A549 (cell line): Measurements from ENCODE around the gene CSMD2. TPM values are rescaled to one million over a fixed set of nuclear protein-coding genes. Genes with fewer than 3 reads are reported as not detected.

Source experiments
- ATAC-seq, 2 experiments: fragments of 200-7000 bp in 1 of 2; fragments of >200 bp in 1 of 2; cut with Nextera tagmentation in 1 of 2; cut with Tn5 transposase in 1 of 2; 3 replicates each; pipeline versions ENCODE4 v1.8.0 to v1.9.1; 2018 to 2020; ENCODE audit warnings: mild to moderate bottlenecking in 1 of 2, moderate library complexity in 1 of 2
- CTCF ChIA-PET: fragments of 300-600 bp; sonication (Branson Sonifier 250); formaldehyde crosslinking; extraction: SDS; loops from one replicate; lab custom pipeline; 2021; ENCODE audit warnings: antibody characterized with exemption, inconsistent platforms; lab: Yijun Ruan, JAX
- POLR2A ChIA-PET: fragments of 350-600 bp; formaldehyde crosslinking; extraction: SDS; loops from one replicate; lab custom pipeline; 2021; ENCODE audit warnings: antibody characterized with exemption, inconsistent platforms; lab: Yijun Ruan, JAX
- DNase-seq, 2 experiments: peaks; one replicate each; pipeline versions ENCODE4 v3.0.0 to v3.0.0-alpha.2; 2011 to 2016; ENCODE audit warnings: low read depth in 1 of 2, low spot score in 1 of 2
- FAIRE-seq: peaks from 2 replicates; lab custom pipeline; 2011; peaks lifted over from hg19 to GRCh38; lab: Jason Lieb, UNC
- H3K27ac ChIP-seq, 2 experiments: fragments of >200 bp; sonication (Bioruptor Twin); formaldehyde crosslinking; 3 replicates each; pipeline ENCODE4 v1.5.1; 2016 to 2017
- H3K4me1 ChIP-seq: fragments of >200 bp; sonication (Bioruptor Twin); formaldehyde crosslinking; 3 replicates; pipeline ENCODE4 v1.6.1; 2016
- H3K4me2 ChIP-seq: fragments of >200 bp; sonication (Bioruptor Twin); formaldehyde crosslinking; 3 replicates; pipeline ENCODE4 v1.6.1; 2016
- H3K4me3 ChIP-seq: fragments of >200 bp; sonication (Bioruptor Twin); formaldehyde crosslinking; 3 replicates; pipeline ENCODE4 v1.5.1; 2016
- H3K9me3 ChIP-seq: fragments of >200 bp; sonication (Bioruptor Twin); formaldehyde crosslinking; 3 replicates; pipeline ENCODE4 v1.6.1; 2016
- CBX8 ChIP-seq: fragments of 200-600 bp; sonication (generic); IDR thresholded peaks from 2 replicates; pipeline ENCODE4 v1.6.1; 2016
- CEBPB ChIP-seq, 2 experiments: fragments of >200 bp in 1 of 2; sonication (Bioruptor Twin) in 1 of 2; formaldehyde crosslinking in 1 of 2; IDR thresholded peaks; 2 replicates each; pipeline ENCODE4 v1.6.1; 2012 to 2016
- CHD2 ChIP-seq: fragments of 150-350 bp; IDR thresholded peaks from 2 replicates; pipeline ENCODE4 v1.6.1; 2014; ENCODE audit warnings: low read length; ENCODE audit not compliant: partially characterized antibody
- FOSB ChIP-seq: fragments of 250-450 bp; sonication (Bioruptor Pico); IDR thresholded peaks from 2 replicates; pipeline ENCODE4 v1.5.0; 2020; ENCODE audit warnings: mild to moderate bottlenecking, moderate library complexity
- HEYL ChIP-seq: fragments of 250-450 bp; sonication (Bioruptor Pico); IDR thresholded peaks from 2 replicates; pipeline ENCODE4 v1.8.0; 2021; ENCODE audit warnings: mild to moderate bottlenecking, moderate library complexity
- HOXA7 ChIP-seq: fragments of 250-450 bp; sonication (Bioruptor Pico); IDR thresholded peaks from 2 replicates; pipeline ENCODE4 v1.5.0; 2020; ENCODE audit warnings: mild to moderate bottlenecking, moderate library complexity
- JUNB ChIP-seq: fragments of >200 bp; sonication (Bioruptor Twin); formaldehyde crosslinking; IDR thresholded peaks from 2 replicates; pipeline ENCODE4 v1.6.1; 2016
- MYC ChIP-seq: IDR thresholded peaks from 2 replicates; pipeline ENCODE4 v1.6.1; 2012; ENCODE audit warnings: mild to moderate bottlenecking, inconsistent platforms, low read length, improper control_type of control experiment, borderline replicate concordance
- NFE2L2 ChIP-seq: fragments of 150-350 bp; conservative IDR thresholded peaks from 2 replicates; pipeline ENCODE4 v1.6.1; 2014; ENCODE audit warnings: low read length
- RAD21 ChIP-seq, 2 experiments: fragments of >200 bp in 1 of 2; sonication (Bioruptor Twin) in 1 of 2; formaldehyde crosslinking in 1 of 2; IDR thresholded peaks in 1 of 2; conservative IDR thresholded peaks in 1 of 2; 2 replicates in 1 of 2; 3 replicates in 1 of 2; pipeline ENCODE4 v1.6.1; 2012 to 2018; ENCODE audit warnings: inconsistent platforms in 1 of 2
- RFX5 ChIP-seq: fragments of 450-650 bp; IDR thresholded peaks from 2 replicates; pipeline ENCODE4 v1.7.1; 2014; ENCODE audit warnings: antibody characterized with exemption, mild to moderate bottlenecking, moderate library complexity
- SMC3 ChIP-seq: fragments of >200 bp; sonication (Bioruptor Twin); formaldehyde crosslinking; IDR thresholded peaks from 3 replicates; pipeline ENCODE4 v1.6.1; 2018; ENCODE audit warnings: inconsistent platforms
- ZC3H11A ChIP-seq: fragments of 450-650 bp; IDR thresholded peaks from 2 replicates; pipeline ENCODE4 v1.6.1; 2014; ENCODE audit warnings: antibody characterized with exemption, mild to moderate bottlenecking
- WGBS: methylation state at CpG from one replicate; pipeline ENCODE4 v1.1.6; 2017; ENCODE audit errors: missing lambda C conversion rate; 5-methylcytosine and 5-hydroxymethylcytosine counted together
- polyA plus RNA-seq, 4 experiments: library from polyadenylated mRNA; depleted of rRNA in 3 of 4; stranded (reverse); fragments of >200 nt; fragmentation: RNase III in 1 of 4; extraction: RNeasy Plus Mini Kit Qiagen cat#74134 plus additional on column Dnase treatment in 1 of 4; gene quantifications; 2 replicates in 3 of 4; 3 replicates in 1 of 4; pipeline ENCODE4 v1.2.3, GENCODE V29; 2011 to 2017
- TF ChIP-seq, protein P1 (sequence below): fragments of >200 bp; sonication (Bioruptor Twin); formaldehyde crosslinking; IDR thresholded peaks from 3 replicates; pipeline ENCODE4 v1.5.1; 2016
- TF ChIP-seq, protein P2 (sequence below): fragments of 200-600 bp; sonication (generic); IDR thresholded peaks from 2 replicates; pipeline ENCODE4 v1.6.1; 2016; ENCODE audit warnings: antibody characterized with exemption, mild to moderate bottlenecking, moderate library complexity
- TF ChIP-seq, protein P3 (sequence below): IDR thresholded peaks from 2 replicates; pipeline ENCODE4 v1.6.1; 2012
- TF ChIP-seq, protein P4 (sequence below): fragments of >200 bp; sonication (Bioruptor Twin); formaldehyde crosslinking; IDR thresholded peaks from 3 replicates; pipeline ENCODE4 v1.6.1; 2016
- TF ChIP-seq, protein P5 (sequence below): IDR thresholded peaks from 2 replicates; pipeline ENCODE4 v1.6.1; 2012; ENCODE audit warnings: low read depth, borderline replicate concordance

CSMD2 gene
- polyA plus RNA-seq, 2 of the 4 experiments (the other 2 are of a cell fraction), result not detected

DNA sequence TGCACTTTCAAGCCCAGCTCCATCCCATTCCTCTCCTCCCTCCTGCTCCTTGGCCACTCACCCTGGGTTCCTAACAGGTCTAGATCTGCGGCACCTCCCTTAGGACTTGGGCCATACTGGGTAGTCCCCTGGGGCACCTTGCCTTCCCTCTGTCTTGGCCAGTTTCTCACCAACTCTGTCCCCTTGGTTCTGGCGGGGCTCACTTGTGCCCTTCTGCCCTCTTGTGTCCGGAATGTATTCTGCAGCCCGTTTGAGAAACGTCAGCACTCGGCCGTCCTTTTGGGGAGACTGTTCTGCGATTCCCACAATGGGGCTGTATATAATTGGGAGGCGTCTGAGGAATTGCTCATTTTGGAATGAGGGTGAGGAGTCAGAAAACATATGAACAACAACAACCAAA is 530.2 kb downstream of the CSMD2 start:
- WGBS, result 0% methylated on average over 8 of the region's 9 CpGs
- Histone ChIP-seq H3K4me1 (no peaks in the 10 kb centered on the region), H3K4me3 (no peak overlapping the region), H3K9me3 (no peaks in the 10 kb centered on the region), H3K27ac (no peak overlapping the region), H3K4me2 (no peak overlapping the region)
- ATAC-seq, result peak; percentile 52 to 78; a peak in 3 of 6 replicates
- TF ChIP-seq CHD2, result no peak
- TF ChIP-seq, protein P1, sequence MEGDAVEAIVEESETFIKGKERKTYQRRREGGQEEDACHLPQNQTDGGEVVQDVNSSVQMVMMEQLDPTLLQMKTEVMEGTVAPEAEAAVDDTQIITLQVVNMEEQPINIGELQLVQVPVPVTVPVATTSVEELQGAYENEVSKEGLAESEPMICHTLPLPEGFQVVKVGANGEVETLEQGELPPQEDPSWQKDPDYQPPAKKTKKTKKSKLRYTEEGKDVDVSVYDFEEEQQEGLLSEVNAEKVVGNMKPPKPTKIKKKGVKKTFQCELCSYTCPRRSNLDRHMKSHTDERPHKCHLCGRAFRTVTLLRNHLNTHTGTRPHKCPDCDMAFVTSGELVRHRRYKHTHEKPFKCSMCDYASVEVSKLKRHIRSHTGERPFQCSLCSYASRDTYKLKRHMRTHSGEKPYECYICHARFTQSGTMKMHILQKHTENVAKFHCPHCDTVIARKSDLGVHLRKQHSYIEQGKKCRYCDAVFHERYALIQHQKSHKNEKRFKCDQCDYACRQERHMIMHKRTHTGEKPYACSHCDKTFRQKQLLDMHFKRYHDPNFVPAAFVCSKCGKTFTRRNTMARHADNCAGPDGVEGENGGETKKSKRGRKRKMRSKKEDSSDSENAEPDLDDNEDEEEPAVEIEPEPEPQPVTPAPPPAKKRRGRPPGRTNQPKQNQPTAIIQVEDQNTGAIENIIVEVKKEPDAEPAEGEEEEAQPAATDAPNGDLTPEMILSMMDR, result peak; percentile 32
- CTCF ChIA-PET, result interaction anchor here (0.8 to 4.6 kb wide), 5 partner anchors 11 to 1108 kb away, joined by 3 to 35 read pairs (median 21); no protein-coding TSS in a partner anchor
- DNase-seq, result peak; percentile 18 to 35
- POLR2A ChIA-PET, result no interaction called here
- FAIRE-seq, result no peak

DNA sequence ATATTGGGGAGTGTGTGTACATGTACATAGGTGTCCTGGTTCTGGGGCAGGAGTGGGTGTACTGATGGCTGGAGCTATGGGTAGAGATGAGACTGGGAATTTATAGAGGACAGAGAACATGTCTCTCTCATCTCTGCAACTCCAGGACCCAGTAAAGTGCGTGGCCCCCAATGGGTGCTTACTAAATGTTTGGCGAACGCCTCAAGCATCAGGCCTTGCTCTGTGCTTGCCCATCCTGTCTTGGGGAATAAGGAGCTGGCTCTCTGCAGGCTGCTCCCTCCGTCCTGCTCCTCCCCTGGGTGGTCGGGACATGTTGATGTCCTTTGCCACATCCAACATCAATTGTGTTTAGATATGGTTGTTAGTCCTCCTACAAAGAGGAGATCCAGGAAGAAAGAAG is 530.9 kb downstream of the CSMD2 start:
- no peaks in the 10 kb centered on the region for H3K4me1 ChIP-seq
- H3K9me3 ChIP-seq, result no peaks in the 10 kb centered on the region
- H3K4me2 ChIP-seq, result no peak overlapping the region
- no peak overlapping the region for H3K4me3 ChIP-seq
- POLR2A ChIA-PET, result no interaction called here
- no peak for FAIRE-seq
- TF ChIP-seq NFE2L2 (no peak), CHD2 (no peak), JUNB (no peak), CEBPB (IDR thresholded peaks at IDR 0.05) (no peak), FOSB (CRISPR knock-in tag) (no peak)
- TF ChIP-seq, protein P2, sequence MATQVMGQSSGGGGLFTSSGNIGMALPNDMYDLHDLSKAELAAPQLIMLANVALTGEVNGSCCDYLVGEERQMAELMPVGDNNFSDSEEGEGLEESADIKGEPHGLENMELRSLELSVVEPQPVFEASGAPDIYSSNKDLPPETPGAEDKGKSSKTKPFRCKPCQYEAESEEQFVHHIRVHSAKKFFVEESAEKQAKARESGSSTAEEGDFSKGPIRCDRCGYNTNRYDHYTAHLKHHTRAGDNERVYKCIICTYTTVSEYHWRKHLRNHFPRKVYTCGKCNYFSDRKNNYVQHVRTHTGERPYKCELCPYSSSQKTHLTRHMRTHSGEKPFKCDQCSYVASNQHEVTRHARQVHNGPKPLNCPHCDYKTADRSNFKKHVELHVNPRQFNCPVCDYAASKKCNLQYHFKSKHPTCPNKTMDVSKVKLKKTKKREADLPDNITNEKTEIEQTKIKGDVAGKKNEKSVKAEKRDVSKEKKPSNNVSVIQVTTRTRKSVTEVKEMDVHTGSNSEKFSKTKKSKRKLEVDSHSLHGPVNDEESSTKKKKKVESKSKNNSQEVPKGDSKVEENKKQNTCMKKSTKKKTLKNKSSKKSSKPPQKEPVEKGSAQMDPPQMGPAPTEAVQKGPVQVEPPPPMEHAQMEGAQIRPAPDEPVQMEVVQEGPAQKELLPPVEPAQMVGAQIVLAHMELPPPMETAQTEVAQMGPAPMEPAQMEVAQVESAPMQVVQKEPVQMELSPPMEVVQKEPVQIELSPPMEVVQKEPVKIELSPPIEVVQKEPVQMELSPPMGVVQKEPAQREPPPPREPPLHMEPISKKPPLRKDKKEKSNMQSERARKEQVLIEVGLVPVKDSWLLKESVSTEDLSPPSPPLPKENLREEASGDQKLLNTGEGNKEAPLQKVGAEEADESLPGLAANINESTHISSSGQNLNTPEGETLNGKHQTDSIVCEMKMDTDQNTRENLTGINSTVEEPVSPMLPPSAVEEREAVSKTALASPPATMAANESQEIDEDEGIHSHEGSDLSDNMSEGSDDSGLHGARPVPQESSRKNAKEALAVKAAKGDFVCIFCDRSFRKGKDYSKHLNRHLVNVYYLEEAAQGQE, result no peak
- TF ChIP-seq, protein P3, sequence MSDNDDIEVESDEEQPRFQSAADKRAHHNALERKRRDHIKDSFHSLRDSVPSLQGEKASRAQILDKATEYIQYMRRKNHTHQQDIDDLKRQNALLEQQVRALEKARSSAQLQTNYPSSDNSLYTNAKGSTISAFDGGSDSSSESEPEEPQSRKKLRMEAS, result no peak
- TF ChIP-seq, protein P4, sequence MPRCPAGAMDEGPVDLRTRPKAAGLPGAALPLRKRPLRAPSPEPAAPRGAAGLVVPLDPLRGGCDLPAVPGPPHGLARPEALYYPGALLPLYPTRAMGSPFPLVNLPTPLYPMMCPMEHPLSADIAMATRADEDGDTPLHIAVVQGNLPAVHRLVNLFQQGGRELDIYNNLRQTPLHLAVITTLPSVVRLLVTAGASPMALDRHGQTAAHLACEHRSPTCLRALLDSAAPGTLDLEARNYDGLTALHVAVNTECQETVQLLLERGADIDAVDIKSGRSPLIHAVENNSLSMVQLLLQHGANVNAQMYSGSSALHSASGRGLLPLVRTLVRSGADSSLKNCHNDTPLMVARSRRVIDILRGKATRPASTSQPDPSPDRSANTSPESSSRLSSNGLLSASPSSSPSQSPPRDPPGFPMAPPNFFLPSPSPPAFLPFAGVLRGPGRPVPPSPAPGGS, result no peak
- TF ChIP-seq, all 56 proteins: peak for 0
- 20% methylated on average over 5 of the region's 5 CpGs for WGBS
- H3K27ac ChIP-seq, result no peak overlapping the region
- CTCF ChIA-PET, result interaction anchor here (0.9 to 4.6 kb wide), 12 partner anchors 10 to 1108 kb away, joined by 3 to 35 read pairs (median 7); no protein-coding TSS in a partner anchor
- ATAC-seq, result no peak; a peak in 1 of 6 replicates
- DNase-seq, result no peak

DNA sequence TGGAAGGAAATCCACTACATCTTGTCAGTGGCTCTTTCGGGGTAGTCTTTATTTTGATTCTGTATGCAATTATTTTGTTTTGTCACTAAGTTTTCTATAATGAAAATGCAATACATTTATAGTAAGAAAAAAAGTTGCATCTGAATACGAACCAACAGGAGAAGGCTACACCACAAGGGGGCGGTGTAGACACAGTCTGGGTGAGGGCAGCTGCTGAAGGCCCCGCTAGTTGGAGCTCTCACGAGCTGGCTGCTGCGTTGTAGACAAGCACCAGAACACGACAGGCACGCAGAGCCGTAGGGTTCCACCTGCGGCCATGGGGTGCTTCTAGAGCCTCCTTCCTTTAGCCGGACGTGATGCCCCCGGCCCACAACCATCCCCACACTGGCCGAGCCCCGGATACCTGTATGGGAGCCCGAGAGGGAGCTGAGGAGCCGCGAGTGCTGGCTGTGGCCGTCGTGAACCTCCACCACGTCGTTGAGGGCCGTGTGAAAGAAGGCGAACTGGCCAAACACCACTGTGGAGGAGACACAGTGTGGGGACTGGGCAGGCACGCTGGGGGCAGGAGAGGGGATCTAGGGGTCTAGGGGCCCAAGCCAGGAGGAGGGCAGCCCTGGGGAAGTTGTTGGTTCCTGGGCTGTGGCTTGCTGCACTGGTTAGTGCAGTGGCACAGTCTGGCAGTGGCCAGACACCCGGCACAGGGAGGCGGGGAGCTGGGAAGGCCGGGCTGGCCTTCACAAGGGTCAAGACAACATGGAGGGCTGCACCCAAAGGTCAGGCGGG is 531.8 kb downstream of the CSMD2 start:
- TF ChIP-seq CBX8 (no peak), MYC (no peak), ZC3H11A (no peak), RFX5 (no peak), SMC3 (peak; percentile 78), RAD21 (conservative IDR thresholded peaks at IDR 0.05 in 1 of 2, IDR thresholded peaks at IDR 0.05 in 1 of 2) (peak; percentile 66 to 76), HOXA7 (CRISPR knock-in tag) (no peak), HEYL (CRISPR knock-in tag) (no peak)
- TF ChIP-seq, protein P3, result 0 out of 2 replicates have a peak, but pooled peaks have one; percentile 15
- TF ChIP-seq, protein P5, sequence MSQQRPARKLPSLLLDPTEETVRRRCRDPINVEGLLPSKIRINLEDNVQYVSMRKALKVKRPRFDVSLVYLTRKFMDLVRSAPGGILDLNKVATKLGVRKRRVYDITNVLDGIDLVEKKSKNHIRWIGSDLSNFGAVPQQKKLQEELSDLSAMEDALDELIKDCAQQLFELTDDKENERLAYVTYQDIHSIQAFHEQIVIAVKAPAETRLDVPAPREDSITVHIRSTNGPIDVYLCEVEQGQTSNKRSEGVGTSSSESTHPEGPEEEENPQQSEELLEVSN, result 0 out of 2 replicates have a peak, but pooled peaks have one; percentile 27
- TF ChIP-seq, protein P1, result peak; percentile 91
- no peaks in the 10 kb centered on the region for H3K4me1 ChIP-seq
- ChIA-PET POLR2A (no interaction called here), CTCF (interaction anchor here (0.6 to 4.6 kb wide), 29 partner anchors 9 to 1109 kb away, joined by 3 to 35 read pairs (median 5); partner anchors contain the start of gene TRIM62)
- H3K4me3 ChIP-seq, result no peak overlapping the region
- ATAC-seq, result peak; percentile 88 to 94
- FAIRE-seq, result no peak
- H3K27ac ChIP-seq, result no peak overlapping the region
- H3K4me2 ChIP-seq, result peak overlapping the region; percentile 41; the same call in 1 of the 3 replicates
- DNase-seq, result peak; percentile 56 to 83
- no peaks in the 10 kb centered on the region for H3K9me3 ChIP-seq
- 17% methylated on average over 12 of the region's 29 CpGs for WGBS
